Activated CD8-positive, alpha-beta memory T cell treated with anti-CD3 and anti-CD28 coated beads for 36 hours (primary cell): ENCODE results near the gene CHSY1. TPM values are rescaled to one million over a fixed set of nuclear protein-coding genes. Genes with fewer than 3 reads are reported as not detected.

ENCODE experiments used
- CTCF ChIA-PET: fragments of 350-600 bp; sonication (Branson Sonifier 250); formaldehyde crosslinking; loops from one replicate; lab custom pipeline; 2021; ENCODE audit warnings: antibody characterized with exemption; lab: Charles Lee
- POLR2A ChIA-PET: fragments of 350-600 bp; sonication (Branson Sonifier 250); formaldehyde crosslinking; loops from one replicate; lab custom pipeline; 2021; ENCODE audit warnings: antibody characterized with exemption; lab: Charles Lee
- total RNA-seq, 2 experiments: library from RNA; stranded (reverse); gene quantifications; one replicate each; pipeline ENCODE4 v1.2.3, GENCODE V29; 2021

CHSY1 gene
- total RNA-seq, 2 experiments from 2014 or later = 52.0 to 52.2 TPM

- CTCF ChIA-PET = no interaction called here
- POLR2A ChIA-PET = no interaction called here
These were observed 95.2 kb downstream of the CHSY1 start for GRCh38 chr15:101156509-101157159.

DNA sequence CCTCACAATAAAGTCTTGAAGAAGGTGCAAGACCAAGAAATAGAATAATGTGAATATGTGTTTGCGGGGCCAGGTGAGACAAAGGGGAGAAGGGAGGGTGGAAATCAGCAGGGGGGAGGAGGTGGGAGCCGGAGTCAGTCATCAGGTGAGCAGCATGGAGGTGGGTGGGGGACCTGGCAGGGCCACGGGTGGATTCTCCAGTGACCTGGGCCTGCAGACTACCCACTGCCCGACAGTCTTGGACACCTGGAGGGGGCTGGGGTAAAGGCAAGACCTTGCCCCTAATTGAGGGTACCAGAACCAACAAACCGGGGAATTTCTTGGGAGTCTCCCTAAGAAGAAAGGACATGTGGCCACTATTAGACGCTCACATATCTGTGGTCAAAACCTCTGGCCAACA, 95.8 kb downstream of the CHSY1 start:
- ChIA-PET POLR2A (no interaction called here), CTCF (no interaction called here)

DNA sequence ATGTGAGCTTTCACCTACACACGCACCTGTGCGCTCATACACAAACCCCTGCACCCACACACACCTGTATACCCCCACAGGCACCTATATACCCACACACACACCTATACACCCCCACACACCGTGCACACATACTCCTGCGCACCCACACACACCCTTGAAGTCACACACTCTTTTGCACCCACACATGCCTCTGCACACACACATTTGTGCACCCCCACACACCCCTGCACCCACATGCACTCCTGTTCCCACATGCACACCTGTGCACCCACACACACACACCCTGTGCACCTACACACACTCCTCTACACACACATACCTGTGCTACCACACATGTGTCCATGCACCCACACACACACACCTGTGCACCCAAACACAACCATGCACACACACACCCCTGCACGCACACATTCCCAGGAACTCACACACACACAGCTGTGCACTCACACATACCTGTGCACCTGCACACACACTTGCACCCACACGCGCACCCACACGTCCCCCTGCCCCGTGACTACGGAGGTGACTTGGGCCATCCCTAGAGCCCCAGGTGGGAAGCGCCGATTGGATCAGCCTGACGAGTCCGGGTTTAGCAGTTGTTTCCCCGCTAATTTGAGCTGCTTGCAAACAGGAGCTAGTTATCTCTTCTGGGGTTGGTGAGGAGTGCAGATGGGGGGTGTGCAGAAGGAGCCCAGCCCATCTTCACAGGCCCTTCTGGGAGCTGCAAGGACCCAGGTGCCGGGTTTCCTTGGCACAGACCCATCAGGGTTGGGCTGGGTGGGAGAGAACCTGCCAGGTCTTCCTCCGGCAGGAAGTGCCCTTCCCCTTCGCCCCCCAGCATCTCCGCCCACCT, 97.8 kb downstream of the CHSY1 start:
- ChIA-PET POLR2A (no interaction called here), CTCF (no interaction called here)

DNA sequence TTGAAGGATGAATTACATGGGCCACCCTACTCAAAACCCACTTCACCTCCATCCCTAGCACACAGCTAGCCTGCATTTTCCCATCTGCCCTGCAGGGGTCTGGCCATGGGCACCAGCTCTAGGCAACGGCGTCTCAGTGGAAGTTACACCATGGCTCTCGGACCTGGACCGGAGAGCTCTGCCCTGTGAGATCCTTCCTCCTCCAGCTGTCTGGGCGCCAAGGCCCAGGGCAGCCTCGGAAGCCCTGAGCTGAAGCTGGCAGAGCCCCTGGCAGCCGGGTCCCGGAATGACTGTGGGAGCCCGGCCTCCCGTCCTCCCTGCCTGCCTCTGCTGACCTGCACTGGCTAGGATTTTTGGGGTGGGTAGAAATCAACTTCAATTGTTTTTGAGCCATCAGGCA, 98.9 kb downstream of the CHSY1 start:
- ChIA-PET CTCF (interaction anchor here (0.6 kb wide), 1 partner anchor 87 kb away, joined by 3 read pairs; no protein-coding TSS in a partner anchor), POLR2A (no interaction called here)

- POLR2A ChIA-PET = no interaction called here
- CTCF ChIA-PET = no interaction called here
These were observed 100.6 kb downstream of the CHSY1 start for GRCh38 chr15:101151288-101151687.

GRCh38 chr15:101150723-101151040, 101.2 kb downstream of the CHSY1 start:
- ChIA-PET CTCF (no interaction called here), POLR2A (no interaction called here)

- POLR2A ChIA-PET = interaction anchor here (0.6 kb wide), 1 partner anchor 15 kb away, joined by 8 read pairs; no protein-coding TSS in a partner anchor
- CTCF ChIA-PET = no interaction called here
These were observed 101.8 kb downstream of the CHSY1 start for GRCh38 chr15:101149864-101150722.

DNA sequence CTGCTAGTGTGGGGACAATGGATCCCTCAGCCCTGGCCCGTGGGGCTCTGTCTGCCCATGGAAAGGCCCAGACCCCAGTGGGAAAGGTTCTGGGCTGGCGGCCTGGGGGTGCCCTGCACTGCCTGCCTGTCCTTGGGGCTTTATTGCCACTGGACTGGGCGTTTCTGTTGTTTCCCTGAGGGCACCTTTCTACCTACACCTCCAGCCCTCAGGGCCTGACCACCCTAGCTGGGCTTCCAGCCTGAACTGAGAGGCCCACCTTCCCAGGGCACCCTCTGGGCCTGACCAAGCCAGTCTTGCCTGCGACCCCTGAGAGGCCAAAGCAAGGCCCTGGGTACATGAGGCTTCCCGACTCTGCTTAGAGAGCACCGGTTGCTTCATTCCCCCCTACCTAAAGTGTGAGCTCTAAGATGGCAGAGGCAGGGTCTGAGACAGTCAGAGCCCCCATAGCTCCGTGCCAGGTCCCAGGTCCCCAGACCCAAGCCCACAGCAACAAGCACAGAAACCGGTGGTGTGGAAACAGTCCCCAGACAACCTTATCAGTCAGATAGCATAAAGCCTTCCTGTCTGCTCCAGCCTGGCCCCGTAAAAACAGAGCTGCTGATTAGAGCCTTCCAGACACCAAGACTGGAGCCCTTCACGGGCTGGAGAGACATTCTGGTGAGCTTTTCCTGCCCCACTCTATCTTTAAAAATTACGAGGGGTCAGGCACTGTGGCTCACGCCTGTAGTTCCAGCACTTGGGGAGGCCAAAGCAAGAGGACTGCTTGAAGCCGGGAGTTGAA, 102.8 kb downstream of the CHSY1 start:
- ChIA-PET POLR2A (no interaction called here), CTCF (no interaction called here)

DNA sequence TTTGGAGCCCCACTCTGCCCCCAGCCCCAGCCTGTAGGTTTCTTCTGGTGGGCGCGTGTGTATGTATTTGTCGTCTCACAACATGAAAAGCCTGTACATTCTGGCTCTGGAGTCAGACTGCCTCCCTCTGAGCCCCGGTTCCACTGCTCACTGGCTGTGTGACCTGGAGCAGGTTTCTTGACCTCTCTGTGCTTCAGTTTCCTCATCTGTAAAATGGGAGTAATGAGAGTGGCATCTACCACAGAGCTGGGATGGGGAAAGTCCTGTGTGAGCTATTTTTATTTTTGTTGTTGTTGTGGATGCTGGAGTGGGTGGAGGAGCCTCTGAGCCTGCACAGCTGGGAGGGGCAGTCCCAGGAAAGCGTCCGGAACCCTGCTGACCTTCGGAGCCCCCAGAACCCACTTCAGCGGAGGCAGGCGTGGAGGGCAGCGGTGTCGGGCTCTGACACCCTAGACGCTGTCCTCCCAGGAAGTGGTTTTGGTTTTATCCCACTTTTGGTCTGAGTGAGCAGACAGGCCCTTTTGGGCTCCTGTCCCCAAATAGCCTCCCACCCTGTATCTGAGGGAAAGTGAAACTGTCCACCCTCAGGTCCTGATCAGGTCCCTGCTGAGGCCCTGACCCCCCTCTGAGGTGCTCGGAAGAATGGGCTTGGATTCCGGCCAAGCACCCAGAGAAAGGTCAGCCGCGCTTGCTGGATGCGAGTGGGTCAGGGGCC, 103.5 kb downstream of the CHSY1 start:
- CTCF ChIA-PET = no interaction called here

GRCh38 chr15:101147181-101147580, 104.7 kb downstream of the CHSY1 start:
- CTCF ChIA-PET = no interaction called here

More for the DNA sequence above, 103.5 kb downstream of the CHSY1 start:
- POLR2A ChIA-PET = no interaction called here

GRCh38 chr15:101146118-101146702, 105.6 kb downstream of the CHSY1 start:
- ChIA-PET CTCF (no interaction called here), POLR2A (no interaction called here)

More at GRCh38 chr15:101147181-101147580, 104.7 kb downstream of the CHSY1 start:
- POLR2A ChIA-PET = no interaction called here

DNA sequence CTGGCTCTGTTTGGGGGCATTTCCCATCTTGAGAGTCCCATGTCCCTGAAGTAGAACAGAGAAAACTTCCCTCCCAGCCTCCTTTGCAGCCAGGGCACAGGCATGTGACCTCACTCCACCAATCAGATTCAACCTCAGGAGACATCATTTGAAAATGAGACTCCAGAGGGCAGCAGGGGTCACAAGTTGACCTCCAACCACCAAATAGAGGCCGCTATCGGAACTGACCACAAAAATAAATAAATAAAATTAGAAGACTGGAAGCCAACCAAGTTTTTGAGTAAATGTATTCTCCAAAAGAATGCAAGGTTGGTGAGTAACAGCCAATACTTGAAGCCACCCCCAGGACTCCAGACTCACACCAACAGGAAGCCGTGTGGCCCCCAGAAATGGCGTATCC, 106.5 kb downstream of the CHSY1 start:
- CTCF ChIA-PET = no interaction called here

DNA sequence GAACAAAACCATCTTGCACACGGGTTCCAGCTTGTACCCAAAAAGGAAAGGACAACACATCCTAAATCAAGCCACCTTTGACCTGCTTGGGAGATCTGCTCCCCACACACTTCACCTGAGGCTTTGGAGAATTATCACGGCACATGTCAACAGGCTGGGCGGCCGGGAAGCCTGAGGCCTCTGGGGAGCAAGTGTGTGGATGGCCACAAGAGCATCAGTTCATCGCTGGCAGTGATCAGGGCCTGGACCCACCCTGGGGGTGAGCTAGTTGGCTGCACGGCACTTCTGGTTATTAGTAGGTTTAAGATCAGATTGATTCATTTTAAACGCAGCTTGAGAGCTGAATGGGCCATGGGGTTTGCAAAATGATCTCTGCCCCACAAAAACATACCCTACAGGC, 108.5 kb downstream of the CHSY1 start:
- ChIA-PET CTCF (no interaction called here), POLR2A (no interaction called here)

More for the DNA sequence above, 106.5 kb downstream of the CHSY1 start:
- POLR2A ChIA-PET = no interaction called here

DNA sequence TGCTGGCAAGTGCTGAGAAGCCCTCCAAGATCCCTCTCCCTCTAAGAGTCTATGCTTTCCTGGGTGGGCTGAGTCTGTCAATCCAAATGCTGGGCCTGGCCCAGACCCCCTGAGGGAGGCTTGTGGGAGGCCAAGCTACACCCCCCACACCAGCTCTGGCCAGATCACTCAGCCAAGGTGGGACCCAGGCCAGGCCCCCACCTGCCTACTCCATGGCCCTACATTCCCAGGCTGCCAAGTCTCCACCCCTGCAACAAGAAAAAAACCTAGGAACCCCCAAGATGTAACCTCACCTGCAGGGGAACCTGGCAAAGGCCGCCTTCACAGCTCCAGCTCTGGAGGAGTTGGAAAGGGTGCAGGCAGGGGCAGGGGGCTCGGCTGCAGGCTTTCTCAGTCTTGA, 109.1 kb downstream of the CHSY1 start:
- ChIA-PET CTCF (no interaction called here), POLR2A (no interaction called here)

GRCh38 chr15:101141926-101142527, 109.8 kb downstream of the CHSY1 start:
- ChIA-PET POLR2A (no interaction called here), CTCF (no interaction called here)

DNA sequence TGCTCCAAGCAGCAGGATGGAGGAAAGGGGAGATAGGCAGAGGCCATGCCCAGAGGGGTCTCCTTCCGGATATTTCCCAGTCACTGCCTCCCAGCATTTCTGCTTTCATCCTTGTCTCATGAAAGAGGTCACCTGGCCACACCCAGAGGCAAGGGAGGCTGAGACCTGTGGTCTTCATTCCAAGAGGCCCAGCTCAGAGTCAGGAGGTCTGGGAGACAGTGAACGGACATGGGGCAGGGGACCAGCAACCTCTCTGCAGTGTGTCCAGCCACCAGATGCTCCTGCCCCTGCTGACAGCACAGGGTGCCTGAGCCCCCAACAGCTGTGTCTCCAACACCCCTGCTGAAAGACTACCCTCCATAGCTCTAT, 111.2 kb downstream of the CHSY1 start:
- CTCF ChIA-PET = no interaction called here

GRCh38 chr15:101139986-101140696, 111.7 kb downstream of the CHSY1 start:
- CTCF ChIA-PET = no interaction called here
- POLR2A ChIA-PET = no interaction called here

More for the DNA sequence above, 111.2 kb downstream of the CHSY1 start:
- POLR2A ChIA-PET = no interaction called here
